GM23338 (cell line): ENCODE measurements around the gene TRIM56. TPM values are rescaled to one million over a fixed set of nuclear protein-coding genes. Genes with fewer than 3 reads are reported as not detected.

ENCODE experiments used
- ATAC-seq: fragments of 200-7000 bp; cut with Tn5 transposase; 3 replicates; pipeline ENCODE4 v1.9.1; 2020
- DNase-seq: peaks from one replicate; pipeline ENCODE4 v3.0.0-alpha.2; 2015; ENCODE audit warnings: low spot score
- H2AFZ ChIP-seq: fragments of 200-600 bp; sonication (generic); 2 replicates; pipeline ENCODE4 v1.8.0; 2016; ENCODE audit warnings: antibody characterized with exemption, mild to moderate bottlenecking, moderate library complexity
- H3F3A ChIP-seq: fragments of 200-600 bp; sonication (generic); replicated peaks from 2 replicates; pipeline ENCODE4 v1.8.0; 2017; ENCODE audit warnings: antibody characterized with exemption, mixed run types, low read depth
- H3K27ac ChIP-seq: fragments of 200-600 bp; sonication (generic); 2 replicates; pipeline ENCODE4 v1.6.1; 2016; ENCODE audit warnings: low read depth
- H3K27me3 ChIP-seq: fragments of 200-600 bp; sonication (generic); 2 replicates; pipeline ENCODE4 v1.8.0; 2016; ENCODE audit warnings: mild to moderate bottlenecking, mixed run types, moderate library complexity; ENCODE audit not compliant: insufficient read depth
- H3K36me3 ChIP-seq: fragments of 200-600 bp; sonication (generic); 2 replicates; pipeline ENCODE4 v1.8.0; 2016; ENCODE audit warnings: mild to moderate bottlenecking; ENCODE audit not compliant: insufficient read depth
- H3K4me1 ChIP-seq: fragments of 200-600 bp; sonication (generic); 2 replicates; pipeline ENCODE4 v1.8.0; 2016; ENCODE audit warnings: mild to moderate bottlenecking, moderate library complexity; ENCODE audit not compliant: insufficient read depth
- H3K4me2 ChIP-seq: fragments of 200-600 bp; sonication (generic); 2 replicates; pipeline ENCODE4 v1.7.1; 2017; ENCODE audit warnings: mixed run types
- H3K4me3 ChIP-seq: fragments of 200-600 bp; sonication (generic); 2 replicates; pipeline ENCODE4 v1.6.1; 2016; ENCODE audit warnings: mixed run types
- H3K79me2 ChIP-seq: fragments of 200-600 bp; sonication (generic); replicated peaks from 2 replicates; pipeline ENCODE4 v1.8.0; 2017; ENCODE audit warnings: mild to moderate bottlenecking; ENCODE audit not compliant: insufficient read depth
- H3K9me2 ChIP-seq: fragments of 200-600 bp; sonication (generic); 2 replicates; pipeline ENCODE4 v1.8.0; 2017; ENCODE audit not compliant: insufficient read depth
- H4K20me1 ChIP-seq: fragments of 200-600 bp; sonication (generic); replicated peaks from 2 replicates; pipeline ENCODE4 v1.8.0; 2017; ENCODE audit warnings: mild to moderate bottlenecking; ENCODE audit not compliant: insufficient read depth
- H3K27ac Mint-ChIP-seq: 2 replicates; pipeline ENCODE4 v1.8.0; 2020; ENCODE audit warnings: inconsistent platforms, mild to moderate bottlenecking, moderate library complexity, mixed read lengths
- H3K27me3 Mint-ChIP-seq: 3 replicates; pipeline ENCODE4 v1.8.0; 2022; ENCODE audit warnings: low read depth, mild to moderate bottlenecking, moderate library complexity, mixed read lengths, inconsistent platforms; ENCODE audit not compliant: insufficient read depth, poor library complexity
- H3K36me3 Mint-ChIP-seq: 3 replicates; pipeline ENCODE4 v1.8.0; 2021; ENCODE audit warnings: low read depth, mild to moderate bottlenecking, inconsistent platforms, moderate library complexity, mixed read lengths
- H3K4me1 Mint-ChIP-seq: 3 replicates; pipeline ENCODE4 v1.8.0; 2020; ENCODE audit warnings: mild to moderate bottlenecking, inconsistent platforms, mixed read lengths
- H3K4me3 Mint-ChIP-seq: 3 replicates; pipeline ENCODE4 v1.8.0; 2021; ENCODE audit warnings: moderate library complexity, mild to moderate bottlenecking, inconsistent platforms, mixed read lengths
- H3K9me3 Mint-ChIP-seq: 3 replicates; pipeline ENCODE4 v1.8.0; 2020; ENCODE audit warnings: moderate library complexity, mild to moderate bottlenecking, inconsistent platforms, mixed read lengths
- CREB1 ChIP-seq: fragments of 250-450 bp; sonication (Bioruptor Pico); IDR thresholded peaks from 2 replicates; pipeline ENCODE4 v1.5.0; 2020; ENCODE audit warnings: low read depth, mild to moderate bottlenecking, moderate library complexity
- EZH2 ChIP-seq: fragments of 200-600 bp; sonication (generic); IDR thresholded peaks from one replicate; pipeline ENCODE4 v1.8.0; 2017; ENCODE audit warnings: antibody characterized with exemption, mild to moderate bottlenecking, low read depth; ENCODE audit not compliant: unreplicated experiment
- EZH2phosphoT487 ChIP-seq: fragments of 200-600 bp; sonication (generic); IDR thresholded peaks from one replicate; pipeline ENCODE4 v1.8.1; 2018; ENCODE audit warnings: antibody characterized with exemption; ENCODE audit not compliant: unreplicated experiment
- JUNB ChIP-seq: IDR thresholded peaks from one replicate; pipeline ENCODE4 v1.6.1; 2016; ENCODE audit warnings: antibody characterized with exemption; ENCODE audit not compliant: unreplicated experiment
- NANOG ChIP-seq: IDR thresholded peaks from 2 replicates; pipeline ENCODE4 v1.6.1; 2016; ENCODE audit warnings: antibody characterized with exemption, borderline replicate concordance
- POLR2AphosphoS5 ChIP-seq: IDR thresholded peaks from 2 replicates; pipeline ENCODE4 v1.6.1; 2016; ENCODE audit warnings: antibody characterized with exemption, low read depth
- REST ChIP-seq: IDR thresholded peaks from one replicate; pipeline ENCODE4 v1.6.1; 2018; ENCODE audit warnings: antibody characterized with exemption; ENCODE audit not compliant: unreplicated experiment
- ZNF114 ChIP-seq: fragments of 250-450 bp; sonication (Bioruptor Pico); IDR thresholded peaks from 2 replicates; pipeline ENCODE4 v1.5.0; 2020; ENCODE audit warnings: mild to moderate bottlenecking, moderate library complexity
- ZNF331 ChIP-seq: fragments of 250-450 bp; sonication (Bioruptor Pico); IDR thresholded peaks from 2 replicates; pipeline ENCODE4 v1.5.0; 2020; ENCODE audit warnings: low read depth, mild to moderate bottlenecking, moderate library complexity
- polyA plus RNA-seq: library from polyadenylated mRNA; unstranded; fragments of >200 nt; fragmentation: Nextera tagmentation; extraction: Ambion mirVana; gene quantifications from 2 replicates; pipeline ENCODE4 v1.2.1, GENCODE V29; 2016
- total RNA-seq: library from RNA; depleted of rRNA; stranded (reverse); fragments of >200 nt; shearing (Covaris generic); gene quantifications from 2 replicates; pipeline ENCODE4 v1.2.3, GENCODE V29; 2014
- TF ChIP-seq, protein P1 (sequence below): IDR thresholded peaks from 2 replicates; pipeline ENCODE4 v1.6.1; 2016; ENCODE audit warnings: antibody characterized with exemption
- TF ChIP-seq, protein P2 (sequence below), 2 experiments: fragments of 200-600 bp in 1 of 2; sonication (generic) in 1 of 2; conservative IDR thresholded peaks; 2 replicates each; pipeline versions ENCODE4 v1.5.1 to v1.6.1; 2016 to 2017; ENCODE audit warnings: antibody characterized with exemption in 2 of 2, low read depth in 2 of 2, mild to moderate bottlenecking in 2 of 2, moderate library complexity in 1 of 2
- TF ChIP-seq, protein P3 (sequence below): fragments of 250-450 bp; sonication (Bioruptor Pico); IDR thresholded peaks from 2 replicates; pipeline ENCODE4 v1.5.0; 2020; ENCODE audit warnings: mild to moderate bottlenecking, moderate library complexity

TRIM56 gene
- total and polyA plus RNA-seq, 2 experiments from 2014 or later: 10.0 to 15.7 TPM

DNA sequence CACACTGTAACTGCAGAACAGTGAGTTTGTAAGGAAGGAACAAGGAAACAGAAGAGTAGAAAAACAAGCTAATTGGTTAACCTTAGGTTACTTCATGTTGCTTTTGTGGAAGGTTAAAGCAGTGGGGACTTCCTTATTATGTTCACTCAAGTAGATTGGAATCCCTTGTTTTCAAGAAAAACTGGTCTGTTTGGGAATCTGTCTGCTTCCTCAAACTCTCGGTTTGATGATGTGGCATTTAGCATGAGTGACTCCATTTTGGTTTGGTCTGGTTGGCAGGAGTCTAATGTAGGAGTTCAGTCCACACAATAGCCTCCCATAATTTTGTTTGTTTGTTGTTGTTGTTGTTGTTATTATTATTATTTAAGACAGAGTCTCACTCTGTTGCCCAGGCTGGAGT, 3.8 kb upstream of the TRIM56 start (continued):
- TF ChIP-seq EZH2: no peak
- no peak for TF ChIP-seq JUNB
- TF ChIP-seq ZNF114: no peak
- no peak for TF ChIP-seq ZNF331
- TF ChIP-seq CREB1 (CRISPR knock-in tag): no peak

DNA sequence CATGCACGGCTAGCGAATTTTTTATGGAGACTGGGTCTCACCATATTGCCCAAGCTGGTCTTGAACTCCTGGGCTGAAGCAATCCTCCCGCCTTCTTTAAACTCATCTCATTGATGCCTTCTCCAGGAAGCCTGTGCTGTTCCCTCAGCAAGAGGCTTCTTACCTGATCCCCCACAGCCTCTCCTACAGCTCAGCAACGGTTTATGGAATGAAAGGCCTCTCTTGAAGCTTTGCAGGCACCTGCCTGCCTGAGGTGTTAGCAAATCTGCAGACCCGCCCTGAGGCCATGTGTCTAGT, 468 bp upstream of the TRIM56 start:
- no peaks in the 10 kb centered on the region for H4K20me1 ChIP-seq
- H3K36me3 ChIP-seq: no peaks in the 10 kb centered on the region
- peaks cover 11% of the 10 kb centered on the region; the same call in 1 of the 2 replicates for H3F3A ChIP-seq
- no peaks in the 10 kb centered on the region for H3K9me3 Mint-ChIP-seq
- TF ChIP-seq, protein P1, sequence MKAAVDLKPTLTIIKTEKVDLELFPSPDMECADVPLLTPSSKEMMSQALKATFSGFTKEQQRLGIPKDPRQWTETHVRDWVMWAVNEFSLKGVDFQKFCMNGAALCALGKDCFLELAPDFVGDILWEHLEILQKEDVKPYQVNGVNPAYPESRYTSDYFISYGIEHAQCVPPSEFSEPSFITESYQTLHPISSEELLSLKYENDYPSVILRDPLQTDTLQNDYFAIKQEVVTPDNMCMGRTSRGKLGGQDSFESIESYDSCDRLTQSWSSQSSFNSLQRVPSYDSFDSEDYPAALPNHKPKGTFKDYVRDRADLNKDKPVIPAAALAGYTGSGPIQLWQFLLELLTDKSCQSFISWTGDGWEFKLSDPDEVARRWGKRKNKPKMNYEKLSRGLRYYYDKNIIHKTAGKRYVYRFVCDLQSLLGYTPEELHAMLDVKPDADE: no peak
- TF ChIP-seq JUNB (no peak), ZNF114 (no peak), EZH2 (no peak), REST (no peak), CREB1 (CRISPR knock-in tag) (no peak), ZNF331 (no peak), EZH2phosphoT487 (no peak), NANOG (no peak), POLR2AphosphoS5 (no peak)
- TF ChIP-seq, protein P2, sequence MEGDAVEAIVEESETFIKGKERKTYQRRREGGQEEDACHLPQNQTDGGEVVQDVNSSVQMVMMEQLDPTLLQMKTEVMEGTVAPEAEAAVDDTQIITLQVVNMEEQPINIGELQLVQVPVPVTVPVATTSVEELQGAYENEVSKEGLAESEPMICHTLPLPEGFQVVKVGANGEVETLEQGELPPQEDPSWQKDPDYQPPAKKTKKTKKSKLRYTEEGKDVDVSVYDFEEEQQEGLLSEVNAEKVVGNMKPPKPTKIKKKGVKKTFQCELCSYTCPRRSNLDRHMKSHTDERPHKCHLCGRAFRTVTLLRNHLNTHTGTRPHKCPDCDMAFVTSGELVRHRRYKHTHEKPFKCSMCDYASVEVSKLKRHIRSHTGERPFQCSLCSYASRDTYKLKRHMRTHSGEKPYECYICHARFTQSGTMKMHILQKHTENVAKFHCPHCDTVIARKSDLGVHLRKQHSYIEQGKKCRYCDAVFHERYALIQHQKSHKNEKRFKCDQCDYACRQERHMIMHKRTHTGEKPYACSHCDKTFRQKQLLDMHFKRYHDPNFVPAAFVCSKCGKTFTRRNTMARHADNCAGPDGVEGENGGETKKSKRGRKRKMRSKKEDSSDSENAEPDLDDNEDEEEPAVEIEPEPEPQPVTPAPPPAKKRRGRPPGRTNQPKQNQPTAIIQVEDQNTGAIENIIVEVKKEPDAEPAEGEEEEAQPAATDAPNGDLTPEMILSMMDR (conservative IDR thresholded peaks at IDR 0.05; ENCODE audit: low read depth in 2 of 2): no peak
- TF ChIP-seq, protein P3, sequence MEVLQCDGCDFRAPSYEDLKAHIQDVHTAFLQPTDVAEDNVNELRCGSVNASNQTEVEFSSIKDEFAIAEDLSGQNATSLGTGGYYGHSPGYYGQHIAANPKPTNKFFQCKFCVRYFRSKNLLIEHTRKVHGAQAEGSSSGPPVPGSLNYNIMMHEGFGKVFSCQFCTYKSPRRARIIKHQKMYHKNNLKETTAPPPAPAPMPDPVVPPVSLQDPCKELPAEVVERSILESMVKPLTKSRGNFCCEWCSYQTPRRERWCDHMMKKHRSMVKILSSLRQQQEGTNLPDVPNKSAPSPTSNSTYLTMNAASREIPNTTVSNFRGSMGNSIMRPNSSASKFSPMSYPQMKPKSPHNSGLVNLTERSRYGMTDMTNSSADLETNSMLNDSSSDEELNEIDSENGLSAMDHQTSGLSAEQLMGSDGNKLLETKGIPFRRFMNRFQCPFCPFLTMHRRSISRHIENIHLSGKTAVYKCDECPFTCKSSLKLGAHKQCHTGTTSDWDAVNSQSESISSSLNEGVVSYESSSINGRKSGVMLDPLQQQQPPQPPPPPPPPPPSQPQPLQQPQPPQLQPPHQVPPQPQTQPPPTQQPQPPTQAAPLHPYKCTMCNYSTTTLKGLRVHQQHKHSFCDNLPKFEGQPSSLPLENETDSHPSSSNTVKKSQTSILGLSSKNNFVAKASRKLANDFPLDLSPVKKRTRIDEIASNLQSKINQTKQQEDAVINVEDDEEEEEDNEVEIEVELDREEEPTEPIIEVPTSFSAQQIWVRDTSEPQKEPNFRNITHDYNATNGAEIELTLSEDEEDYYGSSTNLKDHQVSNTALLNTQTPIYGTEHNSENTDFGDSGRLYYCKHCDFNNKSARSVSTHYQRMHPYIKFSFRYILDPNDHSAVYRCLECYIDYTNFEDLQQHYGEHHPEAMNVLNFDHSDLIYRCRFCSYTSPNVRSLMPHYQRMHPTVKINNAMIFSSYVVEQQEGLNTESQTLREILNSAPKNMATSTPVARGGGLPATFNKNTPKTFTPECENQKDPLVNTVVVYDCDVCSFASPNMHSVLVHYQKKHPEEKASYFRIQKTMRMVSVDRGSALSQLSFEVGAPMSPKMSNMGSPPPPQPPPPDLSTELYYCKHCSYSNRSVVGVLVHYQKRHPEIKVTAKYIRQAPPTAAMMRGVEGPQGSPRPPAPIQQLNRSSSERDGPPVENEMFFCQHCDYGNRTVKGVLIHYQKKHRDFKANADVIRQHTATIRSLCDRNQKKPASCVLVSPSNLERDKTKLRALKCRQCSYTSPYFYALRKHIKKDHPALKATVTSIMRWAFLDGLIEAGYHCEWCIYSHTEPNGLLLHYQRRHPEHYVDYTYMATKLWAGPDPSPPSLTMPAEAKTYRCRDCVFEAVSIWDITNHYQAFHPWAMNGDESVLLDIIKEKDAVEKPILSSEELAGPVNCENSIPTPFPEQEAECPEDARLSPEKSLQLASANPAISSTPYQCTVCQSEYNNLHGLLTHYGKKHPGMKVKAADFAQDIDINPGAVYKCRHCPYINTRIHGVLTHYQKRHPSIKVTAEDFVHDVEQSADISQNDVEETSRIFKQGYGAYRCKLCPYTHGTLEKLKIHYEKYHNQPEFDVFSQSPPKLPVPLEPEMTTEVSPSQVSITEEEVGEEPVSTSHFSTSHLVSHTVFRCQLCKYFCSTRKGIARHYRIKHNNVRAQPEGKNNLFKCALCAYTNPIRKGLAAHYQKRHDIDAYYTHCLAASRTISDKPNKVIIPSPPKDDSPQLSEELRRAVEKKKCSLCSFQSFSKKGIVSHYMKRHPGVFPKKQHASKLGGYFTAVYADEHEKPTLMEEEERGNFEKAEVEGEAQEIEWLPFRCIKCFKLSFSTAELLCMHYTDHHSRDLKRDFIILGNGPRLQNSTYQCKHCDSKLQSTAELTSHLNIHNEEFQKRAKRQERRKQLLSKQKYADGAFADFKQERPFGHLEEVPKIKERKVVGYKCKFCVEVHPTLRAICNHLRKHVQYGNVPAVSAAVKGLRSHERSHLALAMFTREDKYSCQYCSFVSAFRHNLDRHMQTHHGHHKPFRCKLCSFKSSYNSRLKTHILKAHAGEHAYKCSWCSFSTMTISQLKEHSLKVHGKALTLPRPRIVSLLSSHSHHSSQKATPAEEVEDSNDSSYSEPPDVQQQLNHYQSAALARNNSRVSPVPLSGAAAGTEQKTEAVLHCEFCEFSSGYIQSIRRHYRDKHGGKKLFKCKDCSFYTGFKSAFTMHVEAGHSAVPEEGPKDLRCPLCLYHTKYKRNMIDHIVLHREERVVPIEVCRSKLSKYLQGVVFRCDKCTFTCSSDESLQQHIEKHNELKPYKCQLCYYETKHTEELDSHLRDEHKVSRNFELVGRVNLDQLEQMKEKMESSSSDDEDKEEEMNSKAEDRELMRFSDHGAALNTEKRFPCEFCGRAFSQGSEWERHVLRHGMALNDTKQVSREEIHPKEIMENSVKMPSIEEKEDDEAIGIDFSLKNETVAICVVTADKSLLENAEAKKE (CRISPR knock-in tag): no peak
- H3K4me1 Mint-ChIP-seq: peaks cover 13% of the 10 kb centered on the region
- H3K79me2 ChIP-seq: no peaks in the 10 kb centered on the region
- peaks cover 6% of the 10 kb centered on the region for H3K27me3 Mint-ChIP-seq
- H3K9me2 ChIP-seq: no peaks in the 10 kb centered on the region
- H3K4me3 ChIP-seq: peak overlapping the region; percentile 91
- H3K4me3 Mint-ChIP-seq: peak overlapping the region; percentile 83; the same call in 2 of the 3 replicates
- H3K27me3 ChIP-seq: no peaks in the 10 kb centered on the region
- ATAC-seq: peak; percentile 24; the same call in 2 of the 3 replicates
- H3K27ac ChIP-seq: peak overlapping the region; percentile 90
- peaks cover 16% of the 10 kb centered on the region for H3K36me3 Mint-ChIP-seq
- no peak for DNase-seq
- H2AFZ ChIP-seq: peak overlapping the region; percentile 91
- 0 out of 2 replicates have a peak overlapping the region, but pooled peaks have one; percentile 86 for H3K27ac Mint-ChIP-seq
- peak overlapping the region; percentile 86 for H3K4me2 ChIP-seq
- peaks cover 8% of the 10 kb centered on the region for H3K4me1 ChIP-seq
